ENCODE results near the gene KRTAP23-1.

KRTAP23-1 gene

GRCh38 chr21:30382201-30382600 lies 33.8 kb upstream of the KRTAP23-1 start:
- no peaks in the 10 kb centered on the region for H3K9me3 ChIP-seq (replicated peaks; ENCODE audit: insufficient read depth, low read length)
- no peak overlapping the region for H3K4me2 ChIP-seq (ENCODE audit: low read depth, low read length)
- TF ChIP-seq EZH2 (optimal IDR thresholded peaks at IDR 0.05; ENCODE audit: low read depth, low read length) (no peak), CTCF (IDR thresholded peaks at IDR 0.05; ENCODE audit: low read length) (no peak), EZH2phosphoT487 (IDR thresholded peaks at IDR 0.05; ENCODE audit: low read length) (no peak)
- H3K79me2 ChIP-seq (ENCODE audit: low read length), result no peaks in the 10 kb centered on the region
- no peaks in the 10 kb centered on the region for H3K36me3 ChIP-seq (replicated peaks; ENCODE audit: insufficient read depth, low read length)
- H2AFZ ChIP-seq (ENCODE audit: low read length), result no peak overlapping the region
- no peak overlapping the region for H3K9ac ChIP-seq (ENCODE audit: low read length)
- H3F3A ChIP-seq (ENCODE audit: insufficient read depth, low read length), result no peaks in the 10 kb centered on the region
- H4K20me1 ChIP-seq (ENCODE audit: insufficient read depth, low read length), result no peaks in the 10 kb centered on the region
- no peaks in the 10 kb centered on the region for H3K9me2 ChIP-seq (replicated peaks; ENCODE audit: insufficient read depth, low read length)
- no peaks in the 10 kb centered on the region for H3K27me3 ChIP-seq (replicated peaks; ENCODE audit: insufficient read depth, low read length)
- DNase-seq, result no peak
- no peak overlapping the region for H3K4me3 ChIP-seq (ENCODE audit: low read length)
- H3K27ac ChIP-seq (ENCODE audit: low read length), result no peak overlapping the region
- H3K4me1 ChIP-seq (ENCODE audit: low read length), result no peaks in the 10 kb centered on the region

- Histone ChIP-seq H3K27me3 (replicated peaks; ENCODE audit: insufficient read depth, low read length) (no peaks in the 10 kb centered on the region), H3K79me2 (ENCODE audit: low read length) (no peaks in the 10 kb centered on the region), H3K9ac (ENCODE audit: low read length) (no peak within 1 kb of the TSS), H3F3A (ENCODE audit: insufficient read depth, low read length) (no peaks in the 10 kb centered on the region), H3K4me1 (ENCODE audit: low read length) (no peaks in the 10 kb centered on the region), H2AFZ (ENCODE audit: low read length) (no peak within 1 kb of the TSS), H3K36me3 (replicated peaks; ENCODE audit: insufficient read depth, low read length) (no peaks in the 10 kb centered on the region), H3K9me2 (replicated peaks; ENCODE audit: insufficient read depth, low read length) (no peaks in the 10 kb centered on the region), H3K4me3 (ENCODE audit: low read length) (no peak within 1 kb of the TSS), H4K20me1 (ENCODE audit: insufficient read depth, low read length) (no peaks in the 10 kb centered on the region), H3K9me3 (replicated peaks; ENCODE audit: insufficient read depth, low read length) (no peaks in the 10 kb centered on the region), H3K4me2 (ENCODE audit: low read depth, low read length) (no peak within 1 kb of the TSS), H3K27ac (ENCODE audit: low read length) (no peak within 1 kb of the TSS)
- TF ChIP-seq CTCF (IDR thresholded peaks at IDR 0.05; ENCODE audit: low read length), result no peak
- no peak for TF ChIP-seq EZH2phosphoT487 (IDR thresholded peaks at IDR 0.05; ENCODE audit: low read length)
- no peak for DNase-seq
Measured at GRCh38 chr21:30372139-30372770, 23.8 kb upstream of the KRTAP23-1 start, which contains the start of gene KRTAP13-2. Gene KRTAP13-2 (minus strand): TSS chr21:30372271. CDS start chr21:30372213, 58 bp downstream.

GRCh38 chr21:30355906-30356305 lies 7.5 kb upstream of the KRTAP23-1 start:
- TF ChIP-seq EZH2phosphoT487 (IDR thresholded peaks at IDR 0.05; ENCODE audit: low read length) (no peak), CTCF (IDR thresholded peaks at IDR 0.05; ENCODE audit: low read length) (no peak)
- Histone ChIP-seq H3K4me1 (ENCODE audit: low read length) (no peaks in the 10 kb centered on the region), H3K27me3 (replicated peaks; ENCODE audit: insufficient read depth, low read length) (no peaks in the 10 kb centered on the region), H4K20me1 (ENCODE audit: insufficient read depth, low read length) (no peaks in the 10 kb centered on the region), H3K9me3 (replicated peaks; ENCODE audit: insufficient read depth, low read length) (no peaks in the 10 kb centered on the region), H3K9me2 (replicated peaks; ENCODE audit: insufficient read depth, low read length) (no peaks in the 10 kb centered on the region), H3F3A (ENCODE audit: insufficient read depth, low read length) (no peaks in the 10 kb centered on the region), H3K79me2 (ENCODE audit: low read length) (no peaks in the 10 kb centered on the region), H2AFZ (ENCODE audit: low read length) (no peak overlapping the region), H3K36me3 (replicated peaks; ENCODE audit: insufficient read depth, low read length) (no peaks in the 10 kb centered on the region), H3K4me2 (ENCODE audit: low read depth, low read length) (no peak overlapping the region), H3K9ac (ENCODE audit: low read length) (no peak overlapping the region), H3K4me3 (ENCODE audit: low read length) (no peak overlapping the region), H3K27ac (ENCODE audit: low read length) (no peak overlapping the region)
- no peak for DNase-seq
